ENCODE measurements around the gene ARID5B.

Gene ARID5B

DNA sequence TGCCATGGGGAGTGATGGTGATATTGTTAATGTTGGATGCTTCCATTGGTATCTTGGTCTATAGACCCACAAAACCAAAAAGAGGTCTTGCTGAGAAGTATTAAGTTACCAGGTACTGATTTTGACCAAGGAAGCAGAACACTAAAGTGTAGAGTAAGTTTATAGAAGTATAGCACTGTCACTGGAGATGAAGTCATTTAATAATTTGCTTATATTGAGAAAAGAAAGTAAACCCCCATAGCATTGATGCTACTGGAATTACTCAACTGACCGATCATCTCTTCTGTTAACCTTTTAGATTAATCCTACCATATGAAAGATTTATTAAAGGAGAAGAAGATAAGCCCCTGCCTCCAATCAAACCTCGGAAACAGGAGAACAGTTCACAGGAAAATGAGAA lies 183.9 kb downstream of the ARID5B start:
- no peak for DNase-seq (ENCODE audit: low read depth)
- no peak overlapping the region for H3K4me3 ChIP-seq (ENCODE audit: low read depth, low read length)
- TF ChIP-seq POLR2A (IDR thresholded peaks at IDR 0.05; ENCODE audit: extremely low read depth, insufficient read length) (no peak), MYC (IDR thresholded peaks at IDR 0.05; ENCODE audit: low read depth, low read length) (no peak)
- TF ChIP-seq, protein P1, sequence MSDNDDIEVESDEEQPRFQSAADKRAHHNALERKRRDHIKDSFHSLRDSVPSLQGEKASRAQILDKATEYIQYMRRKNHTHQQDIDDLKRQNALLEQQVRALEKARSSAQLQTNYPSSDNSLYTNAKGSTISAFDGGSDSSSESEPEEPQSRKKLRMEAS (IDR thresholded peaks at IDR 0.05; ENCODE audit: low read depth, low read length) = no peak
- TF ChIP-seq, protein P2, sequence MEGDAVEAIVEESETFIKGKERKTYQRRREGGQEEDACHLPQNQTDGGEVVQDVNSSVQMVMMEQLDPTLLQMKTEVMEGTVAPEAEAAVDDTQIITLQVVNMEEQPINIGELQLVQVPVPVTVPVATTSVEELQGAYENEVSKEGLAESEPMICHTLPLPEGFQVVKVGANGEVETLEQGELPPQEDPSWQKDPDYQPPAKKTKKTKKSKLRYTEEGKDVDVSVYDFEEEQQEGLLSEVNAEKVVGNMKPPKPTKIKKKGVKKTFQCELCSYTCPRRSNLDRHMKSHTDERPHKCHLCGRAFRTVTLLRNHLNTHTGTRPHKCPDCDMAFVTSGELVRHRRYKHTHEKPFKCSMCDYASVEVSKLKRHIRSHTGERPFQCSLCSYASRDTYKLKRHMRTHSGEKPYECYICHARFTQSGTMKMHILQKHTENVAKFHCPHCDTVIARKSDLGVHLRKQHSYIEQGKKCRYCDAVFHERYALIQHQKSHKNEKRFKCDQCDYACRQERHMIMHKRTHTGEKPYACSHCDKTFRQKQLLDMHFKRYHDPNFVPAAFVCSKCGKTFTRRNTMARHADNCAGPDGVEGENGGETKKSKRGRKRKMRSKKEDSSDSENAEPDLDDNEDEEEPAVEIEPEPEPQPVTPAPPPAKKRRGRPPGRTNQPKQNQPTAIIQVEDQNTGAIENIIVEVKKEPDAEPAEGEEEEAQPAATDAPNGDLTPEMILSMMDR (IDR thresholded peaks at IDR 0.05; ENCODE audit: low read depth, low read length) = no peak

DNA sequence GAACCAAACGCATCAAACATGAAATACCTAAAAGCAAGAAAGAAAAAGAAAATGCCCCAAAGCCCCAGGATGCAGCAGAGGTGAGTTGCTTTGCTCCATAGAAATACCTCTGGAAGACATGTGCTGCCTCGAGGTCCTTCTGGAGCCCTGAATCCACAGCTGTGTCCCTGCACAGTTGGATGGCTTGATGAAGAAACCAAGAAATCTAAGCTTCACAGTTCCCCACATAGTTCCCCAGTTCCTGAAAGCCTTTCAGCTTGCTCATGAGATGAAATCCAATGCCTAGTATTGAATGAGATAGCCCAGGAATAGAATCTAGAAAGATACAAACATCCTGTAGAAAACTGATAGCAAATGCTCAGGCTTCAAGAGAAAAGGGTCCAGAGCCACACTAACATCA lies 184.3 kb downstream of the ARID5B start:
- TF ChIP-seq, protein P1 (IDR thresholded peaks at IDR 0.05; ENCODE audit: low read depth, low read length) = no peak
- TF ChIP-seq, protein P2 (IDR thresholded peaks at IDR 0.05; ENCODE audit: low read depth, low read length) = no peak
- no peak for TF ChIP-seq MYC (IDR thresholded peaks at IDR 0.05; ENCODE audit: low read depth, low read length)
- TF ChIP-seq POLR2A (IDR thresholded peaks at IDR 0.05; ENCODE audit: extremely low read depth, insufficient read length) = no peak
- DNase-seq (ENCODE audit: low read depth) = no peak
- no peak overlapping the region for H3K4me3 ChIP-seq (ENCODE audit: low read depth, low read length)

DNA sequence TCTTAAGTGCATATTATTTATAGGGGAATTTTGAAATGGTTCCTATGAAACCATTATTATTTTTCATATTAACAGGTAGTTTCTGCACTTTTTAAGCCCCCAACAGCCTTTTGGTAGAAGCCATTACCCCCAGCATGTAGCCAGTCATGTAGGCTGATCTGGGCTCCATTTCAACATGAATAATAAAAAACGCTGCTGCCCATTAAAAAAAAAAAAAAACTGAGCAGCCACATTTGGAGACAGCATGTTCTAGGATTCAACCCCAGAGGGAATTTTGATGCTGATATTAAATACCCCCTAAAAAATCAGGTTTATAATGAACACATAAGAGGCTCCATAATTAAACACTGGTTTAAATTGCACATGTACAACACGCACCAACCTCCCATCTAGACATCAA lies 185.8 kb downstream of the ARID5B start:
- no peak for DNase-seq (ENCODE audit: low read depth)
- TF ChIP-seq POLR2A (IDR thresholded peaks at IDR 0.05; ENCODE audit: extremely low read depth, insufficient read length) (no peak), MYC (IDR thresholded peaks at IDR 0.05; ENCODE audit: low read depth, low read length) (no peak)
- TF ChIP-seq, protein P1 (IDR thresholded peaks at IDR 0.05; ENCODE audit: low read depth, low read length) = no peak
- TF ChIP-seq, protein P2 (IDR thresholded peaks at IDR 0.05; ENCODE audit: low read depth, low read length) = no peak
- no peak overlapping the region for H3K4me3 ChIP-seq (ENCODE audit: low read depth, low read length)

DNA sequence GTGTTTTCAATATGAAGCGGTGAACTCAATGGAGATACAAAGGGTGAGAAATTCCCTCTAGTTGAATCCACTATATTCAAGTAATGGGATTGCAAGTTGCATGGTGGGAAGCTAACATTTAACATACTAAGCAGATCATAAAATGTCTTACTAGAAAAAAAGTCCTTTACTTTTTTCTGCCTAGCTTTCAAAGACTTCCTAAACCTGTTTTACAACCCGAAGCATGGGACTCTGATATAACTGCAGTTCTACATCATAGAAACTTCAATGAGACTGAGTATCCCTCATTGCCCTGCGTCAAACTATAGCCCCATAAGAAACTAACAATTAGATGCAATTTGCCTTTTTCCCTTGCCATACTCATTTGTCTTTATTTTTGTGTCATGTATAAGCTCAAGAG lies 187.3 kb downstream of the ARID5B start:
- DNase-seq (ENCODE audit: low read depth) = no peak
- H3K4me3 ChIP-seq (ENCODE audit: low read depth, low read length) = no peak overlapping the region
- TF ChIP-seq, protein P2 (IDR thresholded peaks at IDR 0.05; ENCODE audit: low read depth, low read length) = no peak
- TF ChIP-seq MYC (IDR thresholded peaks at IDR 0.05; ENCODE audit: low read depth, low read length) (no peak), POLR2A (IDR thresholded peaks at IDR 0.05; ENCODE audit: extremely low read depth, insufficient read length) (no peak)
- TF ChIP-seq, protein P1 (IDR thresholded peaks at IDR 0.05; ENCODE audit: low read depth, low read length) = no peak

DNA sequence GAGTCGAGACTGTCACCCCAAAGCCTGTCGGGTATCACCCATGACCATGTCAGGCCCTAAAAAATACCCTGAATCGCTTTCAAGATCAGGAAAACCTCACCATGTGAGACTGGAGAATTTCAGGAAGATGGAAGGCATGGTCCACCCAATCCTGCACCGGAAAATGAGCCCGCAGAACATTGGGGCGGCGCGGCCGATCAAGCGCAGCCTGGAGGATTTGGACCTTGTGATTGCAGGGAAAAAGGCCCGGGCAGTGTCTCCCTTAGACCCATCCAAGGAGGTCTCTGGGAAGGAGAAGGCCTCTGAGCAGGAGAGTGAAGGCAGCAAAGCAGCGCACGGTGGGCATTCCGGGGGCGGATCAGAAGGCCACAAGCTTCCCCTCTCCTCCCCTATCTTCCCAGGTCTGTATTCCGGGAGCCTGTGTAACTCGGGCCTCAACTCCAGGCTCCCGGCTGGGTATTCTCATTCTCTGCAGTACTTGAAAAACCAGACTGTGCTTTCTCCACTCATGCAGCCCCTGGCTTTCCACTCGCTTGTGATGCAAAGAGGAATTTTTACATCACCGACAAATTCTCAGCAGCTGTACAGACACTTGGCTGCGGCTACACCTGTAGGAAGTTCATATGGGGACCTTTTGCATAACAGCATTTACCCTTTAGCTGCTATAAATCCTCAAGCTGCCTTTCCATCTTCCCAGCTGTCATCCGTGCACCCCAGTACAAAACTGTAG lies 191.0 kb downstream of the ARID5B start:
- H3K4me3 ChIP-seq (ENCODE audit: low read depth, low read length) = no peak overlapping the region
- DNase-seq (ENCODE audit: low read depth) = no peak
- TF ChIP-seq, protein P1 (IDR thresholded peaks at IDR 0.05; ENCODE audit: low read depth, low read length) = no peak
- TF ChIP-seq MYC (IDR thresholded peaks at IDR 0.05; ENCODE audit: low read depth, low read length) (no peak), POLR2A (IDR thresholded peaks at IDR 0.05; ENCODE audit: extremely low read depth, insufficient read length) (no peak)
- TF ChIP-seq, protein P2 (IDR thresholded peaks at IDR 0.05; ENCODE audit: low read depth, low read length) = no peak
